H1 (cell line): ENCODE results near the gene AOAH. TPM values are rescaled to one million over a fixed set of nuclear protein-coding genes. Genes with fewer than 3 reads are reported as not detected.
A peak's percentile ranks its signal among the peaks of the same experiment; 100 is the strongest.

Experiments used
- CTCF ChIA-PET: fragments of 300-600 bp; sonication (Branson Sonifier 250); formaldehyde crosslinking; loops from one replicate; lab custom pipeline; 2021; ENCODE audit not compliant: partially characterized antibody; lab: Charles Lee
- POLR2A ChIA-PET: fragments of 300-600 bp; sonication (Branson Sonifier 250); formaldehyde crosslinking; loops from one replicate; lab custom pipeline; 2021; ENCODE audit warnings: inconsistent platforms; ENCODE audit not compliant: partially characterized antibody; lab: Charles Lee
- DNase-seq, 2 experiments: peaks; one replicate each; pipeline versions ENCODE4 v3.0.0 to v3.0.0-alpha.2; 2010 to 2022; ENCODE audit warnings: low spot score in 2 of 2, low read depth in 1 of 2, mixed read lengths in 1 of 2
- FAIRE-seq: peaks from 2 replicates; lab custom pipeline; 2011; peaks lifted over from hg19 to GRCh38; lab: Jason Lieb, UNC
- H2AFZ ChIP-seq: 2 replicates; pipeline ENCODE4 v1.8.1; 2012; ENCODE audit warnings: low read length, inconsistent platforms
- H2AK5ac ChIP-seq: 2 replicates; pipeline ENCODE4 v1.6.1; 2013; ENCODE audit warnings: low read depth, low read length
- H2BK120ac ChIP-seq: replicated peaks from 2 replicates; pipeline ENCODE3; 2013; ENCODE audit warnings: low read depth, low read length, inconsistent platforms
- H2BK12ac ChIP-seq: 2 replicates; pipeline ENCODE4 v1.6.1; 2013; ENCODE audit warnings: low read depth, low read length
- H2BK15ac ChIP-seq: 2 replicates; pipeline ENCODE4 v1.6.1; 2013; ENCODE audit warnings: low read length
- H2BK20ac ChIP-seq: 2 replicates; pipeline ENCODE4 v1.6.1; 2013; ENCODE audit warnings: low read length
- H2BK5ac ChIP-seq: 2 replicates; pipeline ENCODE4 v1.6.1; 2013; ENCODE audit warnings: low read depth, low read length
- H3K14ac ChIP-seq: 2 replicates; pipeline ENCODE4 v1.6.1; 2013; ENCODE audit warnings: inconsistent platforms; ENCODE audit not compliant: insufficient read length
- H3K18ac ChIP-seq: 2 replicates; pipeline ENCODE4 v1.6.1; 2013; ENCODE audit warnings: low read length; ENCODE audit errors: extremely low read depth
- H3K23ac ChIP-seq: 2 replicates; pipeline ENCODE4 v1.6.1; 2013; ENCODE audit warnings: inconsistent platforms; ENCODE audit not compliant: insufficient read length
- H3K23me2 ChIP-seq: 2 replicates; pipeline ENCODE4 v1.6.1; 2013; ENCODE audit warnings: low read depth, low read length
- H3K27ac ChIP-seq: 2 replicates; pipeline ENCODE4 v1.6.1; 2011; ENCODE audit warnings: low read depth, low read length, inconsistent platforms
- H3K27me3 ChIP-seq, 4 experiments: replicated peaks in 1 of 4; 1 replicate in 1 of 4; 2 replicates in 3 of 4; pipeline versions ENCODE4 v1.6.1 to v1.8.1; 2011 to 2013; ENCODE audit warnings: low read length in 3 of 4, mild to moderate bottlenecking in 3 of 4, inconsistent platforms in 2 of 4, mixed read lengths in 2 of 4, moderate library complexity in 1 of 4; ENCODE audit not compliant: control insufficient read depth in 3 of 4, insufficient read depth in 3 of 4; ENCODE audit errors: extremely low read depth in 1 of 4
- H3K36me3 ChIP-seq, 4 experiments: 2 replicates each; pipeline versions ENCODE4 v1.6.1 to v1.8.1; 2011 to 2013; ENCODE audit warnings: mild to moderate bottlenecking in 4 of 4, low read length in 3 of 4, moderate library complexity in 2 of 4, control low read depth in 1 of 4, inconsistent platforms in 1 of 4; ENCODE audit not compliant: insufficient read depth in 4 of 4, control insufficient read depth in 2 of 4
- H3K4ac ChIP-seq: replicated peaks from 2 replicates; pipeline ENCODE3; 2013; ENCODE audit warnings: low read length, low read depth, mixed read lengths, inconsistent platforms; ENCODE audit not compliant: insufficient read length
- H3K4me1 ChIP-seq, 4 experiments: replicated peaks in 1 of 4; 1 replicate in 1 of 4; 2 replicates in 3 of 4; pipeline versions ENCODE4 v1.6.1 to v1.8.1; 2011 to 2013; ENCODE audit warnings: low read length in 3 of 4, inconsistent platforms in 2 of 4, mixed read lengths in 1 of 4; ENCODE audit not compliant: insufficient read depth in 4 of 4, control insufficient read depth in 3 of 4
- H3K4me2 ChIP-seq, 2 experiments: 2 replicates each; pipeline versions ENCODE4 v1.6.1 to v1.8.1; 2011 to 2013; ENCODE audit warnings: low read depth in 2 of 2, low read length in 2 of 2, control low read depth in 1 of 2, inconsistent platforms in 1 of 2, mild to moderate bottlenecking in 1 of 2; ENCODE audit not compliant: insufficient read depth in 1 of 2
- H3K4me3 ChIP-seq, 4 experiments: fragments of 200-600, 300-600 bp in 1 of 4; sonication (generic), shearing (Covaris generic), sonication (Bioruptor Twin) in 1 of 4; 2 replicates each; pipeline versions ENCODE4 v1.5.1 to v1.8.1; 2011 to 2016; ENCODE audit warnings: low read length in 4 of 4, low read depth in 3 of 4, control low read depth in 2 of 4, inconsistent platforms in 2 of 4, mild to moderate bottlenecking in 2 of 4, mixed read lengths in 1 of 4, moderate library complexity in 1 of 4; ENCODE audit not compliant: insufficient read depth in 2 of 4; ENCODE audit errors: extremely low read depth in 1 of 4
- H3K56ac ChIP-seq: replicated peaks from 2 replicates; pipeline ENCODE3; 2013; ENCODE audit warnings: low read depth, mild to moderate bottlenecking, mixed read lengths, low read length, inconsistent platforms; ENCODE audit not compliant: insufficient read length
- H3K79me1 ChIP-seq: 2 replicates; pipeline ENCODE4 v1.6.1; 2013; ENCODE audit warnings: low read depth, low read length, control low read depth
- H3K79me2 ChIP-seq, 2 experiments: 2 replicates each; pipeline versions ENCODE4 v1.6.1 to v1.8.1; 2012 to 2013; ENCODE audit warnings: low read length in 2 of 2, mild to moderate bottlenecking in 2 of 2, inconsistent platforms in 1 of 2; ENCODE audit not compliant: insufficient read depth in 2 of 2, control insufficient read depth in 1 of 2
- H3K9ac ChIP-seq, 4 experiments: replicated peaks in 1 of 4; 1 replicate in 1 of 4; 2 replicates in 3 of 4; pipeline versions ENCODE4 v1.6.1 to v1.8.1; 2011 to 2013; ENCODE audit warnings: low read depth in 3 of 4, low read length in 3 of 4, control low read depth in 2 of 4, mild to moderate bottlenecking in 2 of 4, moderate library complexity in 2 of 4, inconsistent platforms in 1 of 4; ENCODE audit errors: extremely low read depth in 1 of 4
- H3K9me3 ChIP-seq, 2 experiments: 2 replicates each; pipeline versions ENCODE4 v1.6.1 to v1.8.1; 2012 to 2013; ENCODE audit warnings: mild to moderate bottlenecking in 2 of 2, moderate library complexity in 2 of 2, control low read depth in 1 of 2, inconsistent platforms in 1 of 2, low read depth in 1 of 2, low read length in 1 of 2, mixed read lengths in 1 of 2; ENCODE audit not compliant: insufficient read depth in 2 of 2
- H4K20me1 ChIP-seq, 2 experiments: replicated peaks in 1 of 2; 2 replicates each; pipeline versions ENCODE3 to v1.8.1; 2011 to 2013; ENCODE audit warnings: inconsistent platforms in 2 of 2, low read length in 2 of 2, mild to moderate bottlenecking in 1 of 2; ENCODE audit not compliant: insufficient read depth in 2 of 2, control insufficient read depth in 1 of 2
- H4K5ac ChIP-seq: 2 replicates; pipeline ENCODE4 v1.6.1; 2013; ENCODE audit warnings: low read length, low read depth, mixed read lengths, inconsistent platforms; ENCODE audit not compliant: insufficient read length
- H4K8ac ChIP-seq: 2 replicates; pipeline ENCODE4 v1.8.0; 2013; ENCODE audit warnings: mild to moderate bottlenecking, moderate library complexity, low read length, inconsistent platforms; ENCODE audit not compliant: insufficient read depth; ENCODE audit errors: extremely low read depth
- H4K91ac ChIP-seq: replicated peaks from 2 replicates; pipeline ENCODE3; 2013; ENCODE audit warnings: low read length, mixed read lengths, inconsistent platforms; ENCODE audit not compliant: insufficient read length
- GABPA ChIP-seq: IDR thresholded peaks from 2 replicates; pipeline ENCODE4 v1.6.1; 2011; ENCODE audit warnings: mild to moderate bottlenecking, low read length, moderate library complexity, borderline replicate concordance; ENCODE audit not compliant: insufficient read depth
- HDAC6 ChIP-seq: IDR thresholded peaks from one replicate; pipeline ENCODE4 v1.7.1; 2012; ENCODE audit warnings: low read depth, mild to moderate bottlenecking, inconsistent platforms, low read length, moderate library complexity
- KDM4A ChIP-seq: IDR thresholded peaks from one replicate; pipeline ENCODE4 v1.7.1; 2012; ENCODE audit warnings: low read depth, mild to moderate bottlenecking, moderate library complexity, low read length, inconsistent platforms; ENCODE audit not compliant: severe bottlenecking
- NANOG ChIP-seq: IDR thresholded peaks from 2 replicates; pipeline ENCODE4 v1.6.1; 2011; ENCODE audit warnings: low read length, low read depth, mild to moderate bottlenecking, inconsistent platforms; ENCODE audit not compliant: insufficient read depth, poor library complexity, severe bottlenecking
- RAD21 ChIP-seq, 2 experiments: IDR thresholded peaks in 1 of 2; conservative IDR thresholded peaks in 1 of 2; 2 replicates each; pipeline ENCODE4 v1.6.1; 2011; ENCODE audit warnings: low read depth in 2 of 2, low read length in 2 of 2, improper control_type of control experiment in 1 of 2, inconsistent platforms in 1 of 2, mild to moderate bottlenecking in 1 of 2, moderate library complexity in 1 of 2
- WGBS, 2 experiments: shearing (Covaris generic) in 1 of 2; methylation state at CpG; one replicate each; pipeline versions ENCODE4 v1.1.6 to v1.1.7; 2013 to 2015; ENCODE audit warnings: low lambda C conversion rate in 2 of 2, mixed read lengths in 2 of 2, inconsistent platforms in 1 of 2, low coverage in 1 of 2, missing lambda C conversion rate in 1 of 2; ENCODE audit not compliant: insufficient replicate concordance in 2 of 2, insufficient coverage in 1 of 2, insufficient read length in 1 of 2; ENCODE audit errors: extremely low coverage in 1 of 2, missing lambda C conversion rate in 1 of 2; 5-methylcytosine and 5-hydroxymethylcytosine counted together
- polyA plus RNA-seq, 7 experiments: library from polyadenylated mRNA; depleted of rRNA in 3 of 7; stranded (reverse) in 5 of 7; unstranded in 2 of 7; fragments of >200 nt in 5 of 7; fragments of 200-250 nt in 2 of 7; gene quantifications; 1 replicate in 5 of 7; 2 replicates in 1 of 7; 4 replicates in 1 of 7; pipeline versions ENCODE4 v1.2.1 to v1.2.3, GENCODE V29; 2011 to 2013; ENCODE audit warnings: missing spikeins in 2 of 7, mixed read lengths in 2 of 7
- total RNA-seq: library from RNA; stranded (reverse); fragmentation: NEBNext Ultra II Directional; extraction: Animal tissue kit (Norgen Biotek cat#: 25700); gene quantifications from 2 replicates; pipeline ENCODE4 v1.2.1, GENCODE V29; 2021
- TF ChIP-seq, protein P1 (sequence below): IDR thresholded peaks from 2 replicates; pipeline ENCODE4 v1.6.1; 2011; ENCODE audit warnings: low read length, improper control_type of control experiment

AOAH gene
- total and polyA plus RNA-seq, 2 of the 8 experiments (the other 6 are each of a cell fraction or from before 2014, with no cell fraction given), result 0.08 TPM; not detected in 1

DNA sequence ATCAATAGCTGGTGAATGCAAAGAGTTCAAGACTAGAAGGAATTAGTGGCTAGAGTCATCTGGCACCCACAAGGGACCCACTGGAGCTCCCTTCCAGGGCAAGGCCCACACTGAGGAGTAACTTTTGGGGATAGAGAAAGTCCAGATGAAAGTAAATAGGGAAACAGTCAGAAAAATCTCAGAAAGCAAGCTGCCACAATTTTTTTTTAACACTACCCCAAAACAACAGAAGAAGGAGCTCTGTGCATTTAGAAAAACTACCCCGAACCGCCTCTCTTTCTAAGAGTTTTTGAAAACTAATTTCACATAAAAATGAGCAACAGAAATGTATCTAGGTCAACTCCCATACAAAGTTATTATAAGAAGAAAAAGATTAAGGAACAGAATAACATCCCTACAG lies 42.2 kb downstream of the AOAH start:
- Histone ChIP-seq H4K8ac (no peak overlapping the region), H3K18ac (no peak overlapping the region), H4K5ac (no peak overlapping the region), H2BK20ac (no peak overlapping the region), H3K27ac (no peak overlapping the region), H2AFZ (no peak overlapping the region), H3K4ac (no peak overlapping the region), H3K23ac (no peak overlapping the region), H4K91ac (no peak overlapping the region), H3K79me2 (no peaks in the 10 kb centered on the region), H3K14ac (no peak overlapping the region), H3K27me3 (no peaks in the 10 kb centered on the region), H3K79me1 (no peaks in the 10 kb centered on the region), H3K4me2 (no peak overlapping the region), H3K9ac (no peak overlapping the region), H3K4me1 (no peaks in the 10 kb centered on the region), H2BK120ac (no peak overlapping the region), H2BK12ac (no peak overlapping the region), H3K9me3 (no peaks in the 10 kb centered on the region), H2BK5ac (no peak overlapping the region), H3K56ac (no peak overlapping the region), H3K4me3 (no peak overlapping the region), H3K36me3 (no peaks in the 10 kb centered on the region), H2BK15ac (no peak overlapping the region), H3K23me2 (no peaks in the 10 kb centered on the region; the same call in 1 of the 2 replicates), H2AK5ac (no peak overlapping the region), H4K20me1 (no peaks in the 10 kb centered on the region)
- TF ChIP-seq KDM4A (no peak), RAD21 (IDR thresholded peaks at IDR 0.05 in 1 of 2, conservative IDR thresholded peaks at IDR 0.05 in 1 of 2; ENCODE audit: low read depth in 2 of 2, low read length in 2 of 2) (peak in 1 of 2 experiments; percentile 16; a peak in 2 of 4 replicates), HDAC6 (no peak), NANOG (no peak), GABPA (no peak)
- TF ChIP-seq, protein P1, sequence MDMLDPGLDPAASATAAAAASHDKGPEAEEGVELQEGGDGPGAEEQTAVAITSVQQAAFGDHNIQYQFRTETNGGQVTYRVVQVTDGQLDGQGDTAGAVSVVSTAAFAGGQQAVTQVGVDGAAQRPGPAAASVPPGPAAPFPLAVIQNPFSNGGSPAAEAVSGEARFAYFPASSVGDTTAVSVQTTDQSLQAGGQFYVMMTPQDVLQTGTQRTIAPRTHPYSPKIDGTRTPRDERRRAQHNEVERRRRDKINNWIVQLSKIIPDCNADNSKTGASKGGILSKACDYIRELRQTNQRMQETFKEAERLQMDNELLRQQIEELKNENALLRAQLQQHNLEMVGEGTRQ, result no peak
- ChIA-PET CTCF (interaction anchor here (1.2 to 4.2 kb wide), 5 partner anchors 11 to 514 kb away, joined by 3 to 40 read pairs (median 7); no protein-coding TSS in a partner anchor), POLR2A (interaction anchor here (1.7 kb wide), 1 partner anchor 49 kb away, joined by 3 read pairs; no protein-coding TSS in a partner anchor)
- WGBS, 2 experiments, result 89% methylated on average over 2 of the region's 2 CpGs; no CpG with 5 or more reads in 1 of the 2 experiments
- FAIRE-seq (no peak), DNase-seq (no peak)
